CD14-positive monocyte (primary cell): ENCODE results near the gene LRP10. TPM values are rescaled to one million over a fixed set of nuclear protein-coding genes. Genes with fewer than 3 reads are reported as not detected.

Experiments used
- DNase-seq, 3 donors: peaks; one replicate each; pipeline ENCODE4 v3.0.0-alpha.2; 2011 to 2022
- H2AFZ ChIP-seq: 2 replicates; pipeline ENCODE4 v1.6.0; 2012; ENCODE audit warnings: mild to moderate bottlenecking, low read depth, low read length, inconsistent platforms; ENCODE audit not compliant: insufficient read depth, poor library complexity, severe bottlenecking
- H3K27ac ChIP-seq, 2 donors: 1 replicate in 1 of 2; 2 replicates in 1 of 2; pipeline ENCODE4 v1.5.1; 2012 to 2013; ENCODE audit warnings: low read length in 2 of 2, control low read depth in 1 of 2, inconsistent platforms in 1 of 2, low read depth in 1 of 2, mild to moderate bottlenecking in 1 of 2
- H3K27me3 ChIP-seq, 2 donors: one replicate each; pipeline versions ENCODE4 v1.6.0 to v1.6.1; 2011 to 2013; ENCODE audit warnings: low read length in 2 of 2; ENCODE audit not compliant: control insufficient read depth in 2 of 2, insufficient read depth in 2 of 2
- H3K36me3 ChIP-seq, 2 donors: replicated peaks in 1 of 2; 1 replicate in 1 of 2; 2 replicates in 1 of 2; pipeline versions ENCODE4 v1.5.1 to v1.6.1; 2012 to 2013; ENCODE audit warnings: low read length in 2 of 2, control low read depth in 1 of 2, inconsistent platforms in 1 of 2, mild to moderate bottlenecking in 1 of 2; ENCODE audit not compliant: insufficient read depth in 2 of 2, control insufficient read depth in 1 of 2
- H3K4me1 ChIP-seq, 2 donors: 1 replicate in 1 of 2; 2 replicates in 1 of 2; pipeline versions ENCODE4 v1.5.1 to v1.6.1; 2012 to 2013; ENCODE audit warnings: low read length in 2 of 2, control low read depth in 1 of 2, inconsistent platforms in 1 of 2, mild to moderate bottlenecking in 1 of 2, moderate library complexity in 1 of 2; ENCODE audit not compliant: insufficient read depth in 2 of 2, control insufficient read depth in 1 of 2
- H3K4me2 ChIP-seq: replicated peaks from 2 replicates; pipeline ENCODE3; 2012; ENCODE audit warnings: low read length, moderate library complexity, mild to moderate bottlenecking; ENCODE audit not compliant: poor library complexity, severe bottlenecking; ENCODE audit errors: extremely low read depth
- H3K4me3 ChIP-seq, 3 experiments: fragments of 200-600 bp in 1 of 3; sonication (generic) in 1 of 3; replicated peaks in 1 of 3; 1 replicate in 2 of 3; 2 replicates in 1 of 3; pipeline ENCODE4 v1.5.1; 2011 to 2013; ENCODE audit warnings: low read length in 3 of 3, mild to moderate bottlenecking in 3 of 3, control low read depth in 2 of 3, low read depth in 2 of 3, inconsistent platforms in 1 of 3, moderate library complexity in 1 of 3
- H3K79me2 ChIP-seq: 2 replicates; pipeline ENCODE4 v1.6.0; 2012; ENCODE audit warnings: mild to moderate bottlenecking, control low read depth, inconsistent platforms, low read length, moderate library complexity; ENCODE audit not compliant: insufficient read depth
- H3K9ac ChIP-seq: 2 replicates; pipeline ENCODE4 v1.6.0; 2017; ENCODE audit warnings: low read length, mild to moderate bottlenecking; ENCODE audit not compliant: insufficient read depth, poor library complexity, severe bottlenecking
- H3K9me3 ChIP-seq, 2 donors: replicated peaks in 1 of 2; 1 replicate in 1 of 2; 2 replicates in 1 of 2; pipeline versions ENCODE4 v1.5.1 to v1.6.1; 2012 to 2013; ENCODE audit warnings: low read length in 2 of 2, control low read depth in 1 of 2; ENCODE audit not compliant: control insufficient read depth in 1 of 2, insufficient read depth in 1 of 2
- H4K20me1 ChIP-seq: 2 replicates; pipeline ENCODE4 v1.6.0; 2012; ENCODE audit warnings: mild to moderate bottlenecking, low read length, control low read depth, moderate library complexity; ENCODE audit not compliant: insufficient read depth
- H3K27ac Mint-ChIP-seq, 7 donors: one replicate each; pipeline ENCODE4 v1.8.0; 2020; ENCODE audit warnings: mild to moderate bottlenecking in 7 of 7, mixed read lengths in 7 of 7, moderate library complexity in 6 of 7, inconsistent platforms in 2 of 7
- H3K27me3 Mint-ChIP-seq, 3 donors: one replicate each; pipeline ENCODE4 v1.8.0; 2021 to 2022; ENCODE audit warnings: low read depth in 3 of 3, mild to moderate bottlenecking in 3 of 3, mixed read lengths in 3 of 3, moderate library complexity in 3 of 3, inconsistent platforms in 1 of 3
- H3K36me3 Mint-ChIP-seq, 2 donors: one replicate each; pipeline ENCODE4 v1.8.0; 2020; ENCODE audit warnings: mixed read lengths in 2 of 2, inconsistent platforms in 1 of 2, mild to moderate bottlenecking in 1 of 2
- H3K4me1 Mint-ChIP-seq: one replicate; pipeline ENCODE4 v1.8.0; 2020; ENCODE audit warnings: mild to moderate bottlenecking, mixed read lengths
- H3K4me3 Mint-ChIP-seq, 2 donors: one replicate each; pipeline ENCODE4 v1.8.0; 2020; ENCODE audit warnings: mild to moderate bottlenecking in 2 of 2, mixed read lengths in 2 of 2, moderate library complexity in 1 of 2
- H3K9me3 Mint-ChIP-seq, 7 donors: one replicate each; pipeline ENCODE4 v1.8.0; 2020 to 2022; ENCODE audit warnings: mixed read lengths in 7 of 7, mild to moderate bottlenecking in 6 of 7, moderate library complexity in 6 of 7, inconsistent platforms in 2 of 7
- CTCF ChIP-seq: fragments of 200-600 bp; IDR thresholded peaks from one replicate; pipeline ENCODE4 v1.8.0; 2022; ENCODE audit warnings: antibody characterized with exemption, mild to moderate bottlenecking
- WGBS: methylation state at CpG from one replicate; pipeline ENCODE4 v1.1.5; 2013; ENCODE audit warnings: missing lambda C conversion rate; ENCODE audit not compliant: insufficient coverage; 5-methylcytosine and 5-hydroxymethylcytosine counted together
- intact Hi-C, 2 donors: fragments of 100-400 bp; cut with micrococcal nuclease; formaldehyde crosslinking; loops; one replicate each; pipeline versions ENCODE4 v1.15.0 to v1.15.1; 2023
- polyA plus RNA-seq, 3 donors: library from polyadenylated mRNA; depleted of rRNA in 1 of 3; unstranded in 2 of 3; stranded (reverse) in 1 of 3; fragments of 300-500 nt in 2 of 3; fragments of >200 nt in 1 of 3; fragmentation: Illumina TruSeq in 2 of 3; gene quantifications; 1 replicate in 2 of 3; 2 replicates in 1 of 3; pipeline ENCODE4 v1.2.3, GENCODE V29; 2012 to 2021
- small RNA-seq: library from RNA; depleted of rRNA; stranded (forward); fragments of <200 nt; gene quantifications from one replicate; pipeline ENCODE3, GENCODE V24; 2012; ENCODE audit warnings: low read depth; ENCODE audit not compliant: insufficient read length

Gene LRP10
- polyA plus RNA-seq, 3 donors, result 39.0 to 65.1 (median 51.5) TPM

GRCh38 chr14:22929961-22930364 lies 58.4 kb downstream of the LRP10 start:
- Histone ChIP-seq H3K9me3 (no peaks in the 10 kb centered on the region), H3K27ac (peak overlapping the region; percentile 65 to 86), H3K27me3 (no peaks in the 10 kb centered on the region), H3K4me3 (peak overlapping the region; percentile 58 to 98 (median 90)), H3K79me2 (peaks cover 15% of the 10 kb centered on the region), H4K20me1 (no peaks in the 10 kb centered on the region), H3K4me1 (peaks cover 19 to 34% of the 10 kb centered on the region in 2 donors), H2AFZ (peak overlapping the region; percentile 87), H3K4me2 (peak overlapping the region; percentile 96), H3K9ac (peak overlapping the region; percentile 59), H3K36me3 (peaks cover 2 to 24% of the 10 kb centered on the region in 2 donors)
- Mint-ChIP-seq H3K27me3 (no peaks in the 10 kb centered on the region), H3K4me3 (no peak overlapping the region), H3K4me1 (peaks cover 8% of the 10 kb centered on the region), H3K27ac (no peak overlapping the region), H3K9me3 (no peaks in the 10 kb centered on the region), H3K36me3 (peaks cover 19 to 33% of the 10 kb centered on the region in 2 donors)
- 0% methylated on average over 1 of the region's 2 CpGs for WGBS
- no peak for DNase-seq
- intact Hi-C loops, result loop anchor here in 1 of 2 donors (1.0 to 10.0 kb wide), 3 partner anchors 11 to 1185 kb away; partner anchors contain the start of genes AJUBA, DCAF11, NRL and RBM23
- no peak for TF ChIP-seq CTCF

Small RNA genes lying within 50 kb of the gene (small RNA-seq; reads per million reads assigned to genes)
- not detected for gene RF00019

Other genes with a start within 250 kb of the LRP10 start
- not detected for gene OR6J1, start 227.4 kb upstream of the LRP10 start, polyA plus RNA-seq
- 100 to 1,000 TPM in 1 of 3 donors, 10 to 100 TPM in 2; 61.2 to 264 (median 86.9) TPM for gene OXA1L, start 105.1 kb upstream of the LRP10 start, polyA plus RNA-seq
- 100 to 1,000 TPM; 262 to 425 (median 371) TPM for gene SLC7A7, start 56.3 kb upstream of the LRP10 start, polyA plus RNA-seq
- 100 to 1,000 TPM in 2 of 3 donors, 10 to 100 TPM in 1; 32.3 to 164 (median 130) TPM for gene MRPL52, start 41.9 kb upstream of the LRP10 start, polyA plus RNA-seq
- gene MMP14, start 35.2 kb upstream of the LRP10 start, polyA plus RNA-seq, result 1 to 10 TPM in 1 of 3 donors, under 1 TPM in 2; 0.14 to 4.6 (median 0.44) TPM
- gene REM2, start 11.5 kb downstream of the LRP10 start, polyA plus RNA-seq, result 1 to 10 TPM in 1 of 3 donors, not detected in 2; 1.8 TPM
- gene RBM23, start 47.4 kb downstream of the LRP10 start, polyA plus RNA-seq, result 10 to 100 TPM; 76.7 to 89.7 (median 85.7) TPM
- 10 to 100 TPM; 38.7 to 44.4 (median 44.1) TPM for gene PRMT5, start 57.6 kb downstream of the LRP10 start, polyA plus RNA-seq
- 10 to 100 TPM; 57.3 to 79.7 (median 69.5) TPM for gene HAUS4, start 85.3 kb downstream of the LRP10 start, polyA plus RNA-seq
- under 1 TPM in 1 of 3 donors, not detected in 2; 0.04 TPM for gene AJUBA, start 110.8 kb downstream of the LRP10 start, polyA plus RNA-seq
- 10 to 100 TPM in 1 of 3 donors, 1 to 10 TPM in 2; 2.5 to 17.6 (median 3.7) TPM for gene C14orf93, start 138.4 kb downstream of the LRP10 start, polyA plus RNA-seq
- gene PSMB5, start 163.2 kb downstream of the LRP10 start, polyA plus RNA-seq, result 10 to 100 TPM; 16.8 to 61.8 (median 57.6) TPM
- not detected for gene PSMB11, start 170.5 kb downstream of the LRP10 start, polyA plus RNA-seq
- under 1 TPM in 2 of 3 donors, not detected in 1; 0.13 to 0.14 TPM for gene CDH24, start 185.8 kb downstream of the LRP10 start, polyA plus RNA-seq
- gene ACIN1, start 223.4 kb downstream of the LRP10 start, polyA plus RNA-seq, result 100 to 1,000 TPM in 1 of 3 donors, 1 to 10 TPM in 2; 2.8 to 159 (median 5.4) TPM
- gene C14orf119, start 223.8 kb downstream of the LRP10 start, polyA plus RNA-seq, result 100 to 1,000 TPM in 2 of 3 donors, 10 to 100 TPM in 1; 17.5 to 110 (median 106) TPM
- gene CIROP, start 233.2 kb downstream of the LRP10 start, polyA plus RNA-seq, result not detected
- 1 to 10 TPM in 2 of 3 donors, under 1 TPM in 1; 0.73 to 1.5 (median 1.3) TPM for gene CEBPE, start 247.5 kb downstream of the LRP10 start, polyA plus RNA-seq